Epithelial cell of proximal tubule (primary cell): ENCODE results near the gene AOC1. TPM values are rescaled to one million over a fixed set of nuclear protein-coding genes. Genes with fewer than 3 reads are reported as not detected.
A peak's percentile ranks its signal among the peaks of the same experiment; 100 is the strongest.

Experiments
- DNase-seq: peaks from one replicate; pipeline ENCODE4 v3.0.0-alpha.2; 2011; ENCODE audit warnings: low read depth
- H3K4me3 ChIP-seq: 2 replicates; pipeline ENCODE4 v1.5.1; 2011; ENCODE audit warnings: low read depth, mild to moderate bottlenecking, low read length
- CTCF ChIP-seq: conservative IDR thresholded peaks from 2 replicates; pipeline ENCODE4 v1.5.1; 2012; ENCODE audit warnings: low read depth, mild to moderate bottlenecking, low read length
- total RNA-seq: library from RNA; depleted of rRNA; stranded (reverse); fragments of >200 nt; gene quantifications from 2 replicates; pipeline ENCODE4 v1.2.3, GENCODE V29; 2015

The AOC1 gene
- total RNA-seq, 1 donor from 2014 or later: 2.8 TPM

- no peak for TF ChIP-seq CTCF
- no peak overlapping the region for H3K4me3 ChIP-seq
- no peak for DNase-seq
Measured at GRCh38 chr7:150814328-150815001, 37.9 kb upstream of the AOC1 start.

GRCh38 chr7:150818971-150819370, 33.3 kb upstream of the AOC1 start:
- DNase-seq: no peak
- TF ChIP-seq CTCF: no peak

GRCh38 chr7:150820148-150820547, 32.2 kb upstream of the AOC1 start:
- TF ChIP-seq CTCF: no peak
- no peak overlapping the region for H3K4me3 ChIP-seq
- peak; percentile 23 for DNase-seq

More at GRCh38 chr7:150818971-150819370, 33.3 kb upstream of the AOC1 start:
- H3K4me3 ChIP-seq: no peak overlapping the region

GRCh38 chr7:150820578-150821198, 31.6 kb upstream of the AOC1 start:
- no peak for DNase-seq
- no peak overlapping the region for H3K4me3 ChIP-seq
- TF ChIP-seq CTCF: peak; percentile 30

GRCh38 chr7:150823043-150823442, 29.3 kb upstream of the AOC1 start:
- DNase-seq: no peak
- H3K4me3 ChIP-seq: no peak overlapping the region
- TF ChIP-seq CTCF: no peak

- H3K4me3 ChIP-seq: no peak overlapping the region
- DNase-seq: no peak
- no peak for TF ChIP-seq CTCF
Measured at GRCh38 chr7:150823484-150824126, 28.7 kb upstream of the AOC1 start.
